DMS53 treated with DMSO at 0.1 percent for 48 hours (cell line): ENCODE measurements around the gene USP1.

Experiments used
- DNase-seq: peaks from one replicate; lab custom pipeline; 2025; ENCODE audit not compliant: unreplicated experiment; lab: John Stamatoyannopoulos, UW

Gene USP1

GRCh38 chr1:62436466-62437272 lies at the start of gene USP1:
USP1 (plus strand) TSS chr1:62437049; CDS start chr1:62439868, 2,819 bp downstream.
- DNase-seq, result peak; percentile 100

- DNase-seq, result no peak
Measured at GRCh38 chr1:62389531-62389930, 47.3 kb upstream of the USP1 start.

- DNase-seq, result no peak
Measured at GRCh38 chr1:62390071-62390470, 46.8 kb upstream of the USP1 start.

- DNase-seq, result peak; percentile 38
Measured at GRCh38 chr1:62391369-62391971, 45.4 kb upstream of the USP1 start.

- no peak for DNase-seq
Measured at GRCh38 chr1:62392951-62393350, 43.9 kb upstream of the USP1 start.

GRCh38 chr1:62394646-62395045 lies 42.2 kb upstream of the USP1 start:
- no peak for DNase-seq

- DNase-seq, result no peak
Measured at GRCh38 chr1:62395291-62395690, 41.6 kb upstream of the USP1 start.

- DNase-seq, result no peak
Measured at GRCh38 chr1:62396871-62397270, 40.0 kb upstream of the USP1 start.

- no peak for DNase-seq
Measured at GRCh38 chr1:62397301-62397700, 39.5 kb upstream of the USP1 start.

GRCh38 chr1:62398377-62398776 lies 38.5 kb upstream of the USP1 start:
- no peak for DNase-seq

GRCh38 chr1:62401034-62401760 lies 35.7 kb upstream of the USP1 start:
- no peak for DNase-seq

- no peak for DNase-seq
Measured at GRCh38 chr1:62405247-62405646, 31.6 kb upstream of the USP1 start.

GRCh38 chr1:62406576-62406975 lies 30.3 kb upstream of the USP1 start:
- no peak for DNase-seq

GRCh38 chr1:62407398-62408009 lies 29.3 kb upstream of the USP1 start:
- DNase-seq, result peak; percentile 48

- no peak for DNase-seq
Measured at GRCh38 chr1:62415687-62416086, 21.2 kb upstream of the USP1 start.

- no peak for DNase-seq
Measured at GRCh38 chr1:62417351-62417999, 19.4 kb upstream of the USP1 start.

GRCh38 chr1:62420214-62420613 lies 16.6 kb upstream of the USP1 start:
- DNase-seq, result no peak

- no peak for DNase-seq
Measured at GRCh38 chr1:62423580-62424242, 13.1 kb upstream of the USP1 start.

GRCh38 chr1:62424411-62424810 lies 12.4 kb upstream of the USP1 start:
- no peak for DNase-seq

GRCh38 chr1:62425041-62425440 lies 11.8 kb upstream of the USP1 start:
- no peak for DNase-seq

GRCh38 chr1:62426237-62426636 lies 10.6 kb upstream of the USP1 start:
- DNase-seq, result no peak
